Embryonic facial prominence (tissue), 1 donor: Measurements from ENCODE around the gene SLC9A2.

ENCODE experiments used
- DNase-seq: peaks from one replicate; pipeline ENCODE4 v3.0.0-alpha.2; 2016; ENCODE audit errors: extremely low spot score

Gene SLC9A2

GRCh38 chr2:102619414-102620319, at the start of gene SLC9A2:
TSS of gene SLC9A2 (plus strand) at chr2:102619553. CDS start at chr2:102619849, 296 bp downstream.
- DNase-seq = no peak

GRCh38 chr2:102575888-102576287, 43.5 kb upstream of the SLC9A2 start:
- DNase-seq = no peak

- DNase-seq = no peak
Measured at GRCh38 chr2:102578376-102578775, 41.0 kb upstream of the SLC9A2 start.

GRCh38 chr2:102581911-102582310, 37.4 kb upstream of the SLC9A2 start:
- DNase-seq = no peak

- no peak for DNase-seq
Measured at GRCh38 chr2:102582845-102583244, 36.5 kb upstream of the SLC9A2 start.

GRCh38 chr2:102585847-102586404, 33.4 kb upstream of the SLC9A2 start:
- no peak for DNase-seq

GRCh38 chr2:102588213-102588939, 31.0 kb upstream of the SLC9A2 start:
- DNase-seq = no peak

- no peak for DNase-seq
Measured at GRCh38 chr2:102589444-102589843, 29.9 kb upstream of the SLC9A2 start.

- no peak for DNase-seq
Measured at GRCh38 chr2:102591491-102592045, 27.8 kb upstream of the SLC9A2 start.

GRCh38 chr2:102592601-102593000, 26.8 kb upstream of the SLC9A2 start:
- no peak for DNase-seq

GRCh38 chr2:102593516-102593915, 25.8 kb upstream of the SLC9A2 start:
- no peak for DNase-seq

- DNase-seq = no peak
Measured at GRCh38 chr2:102594445-102595016, 24.8 kb upstream of the SLC9A2 start.

- DNase-seq = no peak
Measured at GRCh38 chr2:102597788-102598187, 21.6 kb upstream of the SLC9A2 start.

GRCh38 chr2:102599486-102599885, 19.9 kb upstream of the SLC9A2 start:
- DNase-seq = no peak

- DNase-seq = no peak
Measured at GRCh38 chr2:102601730-102602129, 17.6 kb upstream of the SLC9A2 start.

- no peak for DNase-seq
Measured at GRCh38 chr2:102603904-102604303, 15.4 kb upstream of the SLC9A2 start.

GRCh38 chr2:102604769-102605168, 14.6 kb upstream of the SLC9A2 start:
- DNase-seq = no peak

GRCh38 chr2:102606353-102606752, 13.0 kb upstream of the SLC9A2 start:
- DNase-seq = peak; percentile 30

- no peak for DNase-seq
Measured at GRCh38 chr2:102615620-102616436, 3.5 kb upstream of the SLC9A2 start.

GRCh38 chr2:102618452-102619413, 620 bp upstream of the SLC9A2 start:
- no peak for DNase-seq
